HG03025 (cell line): Measurements from ENCODE around the gene HIP1.
"Not testable (repeated sequence)": the region's sequence is repeated elsewhere in the genome, so short reads cannot be mapped to it uniquely, and the experiment has no call there.

Experiments
- ATAC-seq: cut with Tn5 transposase; IDR thresholded peaks from one replicate; pipeline ENCODE4 v1.9.1; 2021; ENCODE audit warnings: mild to moderate bottlenecking, moderate library complexity; ENCODE audit not compliant: unreplicated experiment, low FRiP score

The HIP1 gene

GRCh38 chr7:75591467-75592255, 147.1 kb downstream of the HIP1 start:
- ATAC-seq = no peak

GRCh38 chr7:75590373-75591005, 148.3 kb downstream of the HIP1 start:
- ATAC-seq = no peak

GRCh38 chr7:75584354-75584753, 154.4 kb downstream of the HIP1 start:
- no peak for ATAC-seq

DNA sequence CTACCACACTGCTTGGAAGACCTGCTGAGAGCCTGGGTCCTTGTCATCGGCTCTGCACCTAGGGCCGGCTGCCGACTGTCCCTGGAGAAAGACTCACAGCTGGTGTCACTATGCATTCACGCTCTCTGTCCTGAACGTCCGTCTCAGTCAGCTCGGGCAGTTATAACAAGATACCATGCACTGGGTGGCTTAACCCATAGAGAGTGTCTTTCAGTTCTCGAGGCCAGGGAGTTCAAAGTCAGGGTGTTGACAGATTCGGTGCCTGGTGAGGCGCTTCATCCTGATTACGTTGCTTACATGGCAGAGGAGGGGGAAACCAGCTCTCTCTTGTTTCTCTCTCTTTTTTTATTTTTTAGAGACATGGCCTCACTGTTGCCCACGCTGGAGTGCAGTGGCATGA, 155.5 kb downstream of the HIP1 start:
- no peak for ATAC-seq

DNA sequence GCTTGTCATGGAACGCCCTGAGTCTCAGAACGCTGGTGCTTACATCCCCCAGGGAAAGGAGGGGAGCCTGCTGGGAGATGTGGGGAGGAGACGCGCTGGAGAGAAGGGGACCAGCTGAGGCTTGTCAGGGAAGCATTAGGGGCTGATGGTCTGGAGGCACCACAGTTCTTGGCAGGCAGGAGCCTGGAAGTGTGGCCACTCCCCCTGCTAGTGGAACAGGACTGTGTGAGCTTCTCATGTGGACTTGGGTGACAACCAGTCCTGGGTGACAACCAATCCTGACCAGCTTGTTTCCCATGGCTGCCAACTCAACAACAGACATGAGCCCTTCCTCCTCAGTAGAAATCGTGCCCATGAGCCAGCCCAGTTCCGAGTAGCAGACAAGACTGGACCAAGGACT, 158.8 kb downstream of the HIP1 start:
- ATAC-seq = no peak

- no peak for ATAC-seq
These were observed 160.7 kb downstream of the HIP1 start for GRCh38 chr7:75578081-75578480.

DNA sequence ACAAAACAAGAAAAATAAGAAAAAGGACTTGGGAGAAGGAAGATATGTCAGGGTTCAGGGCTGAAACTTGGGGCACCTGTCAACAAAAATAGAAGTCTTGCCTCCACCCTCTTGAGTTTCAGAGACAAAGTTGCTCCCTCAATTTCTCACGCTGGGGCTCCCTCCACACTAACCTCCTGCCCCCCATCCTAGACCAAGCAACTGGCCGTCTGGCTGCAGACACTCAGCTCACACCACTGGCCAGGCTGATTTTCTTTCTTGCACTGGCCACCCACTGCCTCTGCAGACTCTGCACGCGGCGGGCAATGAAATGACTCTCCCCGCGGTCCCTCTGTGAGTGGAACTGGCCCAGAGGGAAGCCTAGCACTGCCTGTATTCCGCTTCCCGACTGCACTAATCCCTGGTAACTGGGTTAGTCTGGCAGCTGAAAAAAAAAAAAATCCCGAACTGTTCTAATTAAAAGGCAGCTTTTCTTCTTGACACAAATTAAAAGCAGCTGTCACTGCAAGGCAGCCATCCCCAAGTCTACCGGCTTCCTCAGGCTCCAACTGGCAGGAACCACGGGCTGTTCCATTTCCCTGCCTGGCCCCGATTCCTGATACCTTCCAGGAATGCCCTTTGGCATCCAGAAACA, 163.1 kb downstream of the HIP1 start:
- ATAC-seq = no peak

GRCh38 chr7:75573477-75574019, 165.2 kb downstream of the HIP1 start:
- no peak for ATAC-seq

- no peak for ATAC-seq
These were observed 165.9 kb downstream of the HIP1 start for GRCh38 chr7:75572814-75573213.

- no peak for ATAC-seq
These were observed 166.3 kb downstream of the HIP1 start for GRCh38 chr7:75572396-75572795.

DNA sequence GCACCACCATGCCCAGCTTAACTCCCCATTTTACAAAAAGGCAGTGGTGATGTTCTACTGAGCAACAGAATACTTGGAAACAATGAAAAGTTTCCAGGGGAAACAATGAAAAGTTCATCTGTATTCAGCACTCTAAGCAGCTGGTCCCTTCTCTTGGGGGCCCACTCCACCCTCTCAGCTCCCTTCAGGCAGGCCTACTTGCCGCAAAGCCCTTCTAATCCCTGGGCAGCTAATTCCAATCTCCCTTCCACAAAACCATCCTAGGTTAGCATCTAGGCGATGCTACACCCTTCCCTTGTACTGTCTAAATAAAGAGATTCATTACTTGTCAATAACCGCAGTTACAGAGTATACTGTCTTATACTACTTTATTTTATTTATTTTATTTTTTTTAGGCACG, 167.5 kb downstream of the HIP1 start:
- no peak for ATAC-seq

DNA sequence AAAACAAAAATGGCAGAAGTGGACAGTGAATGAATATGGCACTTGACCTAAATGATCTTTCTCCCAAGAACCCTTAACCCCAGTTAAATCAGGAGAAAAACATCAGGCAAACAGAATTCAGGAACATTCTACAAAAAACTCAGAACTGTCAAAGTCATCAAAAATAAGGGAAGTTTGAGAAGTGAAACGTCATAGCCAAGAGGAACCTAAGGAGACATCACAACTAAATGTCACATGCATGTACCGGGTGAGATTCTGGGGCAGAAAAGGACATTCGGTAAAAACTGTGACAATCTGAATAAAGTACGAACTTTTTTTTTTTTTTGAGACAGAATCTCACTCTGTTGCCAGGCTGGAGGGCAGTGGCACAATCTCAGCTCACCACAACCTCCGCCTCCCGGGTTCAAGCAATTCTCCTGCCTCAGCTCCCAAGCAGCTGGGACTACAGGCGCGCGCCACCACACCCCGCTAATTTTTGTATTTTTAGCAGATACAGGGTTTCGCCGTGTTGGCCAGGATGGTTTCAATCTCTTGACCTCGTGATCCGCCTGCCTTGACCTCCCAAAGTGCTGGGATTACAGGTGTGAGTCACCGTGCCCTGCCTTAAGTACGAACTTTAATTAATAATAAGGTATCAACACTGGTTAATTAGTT, 169.0 kb downstream of the HIP1 start:
- not testable (repeated sequence) for ATAC-seq

- ATAC-seq = no peak
These were observed 170.7 kb downstream of the HIP1 start for GRCh38 chr7:75567948-75568595.

DNA sequence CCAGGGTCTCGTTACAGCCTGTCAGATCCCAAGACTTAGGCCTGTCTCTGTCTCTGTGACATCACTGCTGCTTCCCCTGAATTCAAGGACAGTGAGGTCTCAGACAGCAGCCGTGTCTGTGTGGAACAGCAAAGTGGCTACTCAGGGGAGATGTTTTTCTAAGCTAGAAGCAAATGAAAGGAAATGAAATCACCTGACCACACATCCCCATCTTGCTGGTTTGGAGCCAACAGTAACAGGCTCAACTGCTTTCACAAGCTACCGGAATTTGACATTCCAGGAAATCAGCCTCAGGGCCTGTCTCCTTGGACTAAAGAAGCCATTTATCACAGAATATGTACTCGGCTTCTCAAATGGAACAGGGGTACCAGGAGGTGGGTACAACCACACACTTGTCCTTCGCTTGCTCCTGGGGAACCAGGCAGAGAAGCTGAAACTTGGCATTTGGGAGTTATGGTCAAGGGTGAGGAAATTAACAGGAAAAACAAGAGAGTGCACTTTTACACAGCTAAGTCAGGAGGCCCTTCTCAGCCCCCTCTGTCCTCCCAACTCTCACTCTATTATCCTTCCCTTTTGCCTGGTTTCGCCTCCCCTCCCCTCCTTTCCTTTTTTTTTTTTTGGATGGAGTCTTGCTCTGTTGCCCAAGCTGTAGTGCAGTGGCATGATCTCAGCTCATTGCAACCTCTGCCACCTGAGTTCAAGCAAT, 173.5 kb downstream of the HIP1 start:
- ATAC-seq = no peak

DNA sequence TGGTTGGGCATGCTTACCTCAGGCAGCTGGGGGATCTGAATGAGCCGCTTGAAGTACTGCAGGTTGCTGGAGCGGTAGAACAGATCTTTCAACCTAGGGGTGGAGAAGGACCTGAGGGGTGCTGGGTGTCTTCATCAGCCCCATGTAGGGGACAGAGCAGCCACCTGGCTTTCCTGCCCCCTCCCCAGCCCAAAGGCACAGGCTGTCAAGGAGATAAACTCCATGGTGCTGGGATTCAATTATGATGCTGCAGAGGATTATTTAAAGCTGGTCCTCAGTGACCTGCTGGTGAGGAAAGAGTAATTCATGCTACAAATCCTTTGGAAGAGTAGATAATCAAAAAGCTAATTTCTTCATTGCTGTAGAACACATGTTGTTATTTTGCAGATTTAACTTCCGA, 175.6 kb downstream of the HIP1 start:
- no peak for ATAC-seq

DNA sequence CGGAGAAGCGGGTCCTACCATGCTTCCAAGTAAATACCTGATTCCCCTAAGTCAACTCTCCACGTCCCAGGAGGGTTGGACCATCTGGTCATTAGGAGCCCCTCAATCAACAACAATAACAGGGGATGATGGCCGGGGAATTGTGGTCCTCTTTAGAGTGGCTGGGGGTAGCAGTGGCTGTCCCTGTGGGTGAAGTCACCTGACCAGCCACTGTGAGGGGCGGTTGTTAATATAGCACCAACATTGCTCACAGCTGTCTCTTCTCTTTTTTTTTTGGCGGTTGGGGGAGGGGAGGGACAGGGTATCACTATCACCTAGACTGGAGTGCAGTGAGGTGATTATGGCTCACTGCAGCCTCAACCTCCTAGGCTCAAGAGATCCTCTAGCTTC, 178.8 kb downstream of the HIP1 start:
- no peak for ATAC-seq

DNA sequence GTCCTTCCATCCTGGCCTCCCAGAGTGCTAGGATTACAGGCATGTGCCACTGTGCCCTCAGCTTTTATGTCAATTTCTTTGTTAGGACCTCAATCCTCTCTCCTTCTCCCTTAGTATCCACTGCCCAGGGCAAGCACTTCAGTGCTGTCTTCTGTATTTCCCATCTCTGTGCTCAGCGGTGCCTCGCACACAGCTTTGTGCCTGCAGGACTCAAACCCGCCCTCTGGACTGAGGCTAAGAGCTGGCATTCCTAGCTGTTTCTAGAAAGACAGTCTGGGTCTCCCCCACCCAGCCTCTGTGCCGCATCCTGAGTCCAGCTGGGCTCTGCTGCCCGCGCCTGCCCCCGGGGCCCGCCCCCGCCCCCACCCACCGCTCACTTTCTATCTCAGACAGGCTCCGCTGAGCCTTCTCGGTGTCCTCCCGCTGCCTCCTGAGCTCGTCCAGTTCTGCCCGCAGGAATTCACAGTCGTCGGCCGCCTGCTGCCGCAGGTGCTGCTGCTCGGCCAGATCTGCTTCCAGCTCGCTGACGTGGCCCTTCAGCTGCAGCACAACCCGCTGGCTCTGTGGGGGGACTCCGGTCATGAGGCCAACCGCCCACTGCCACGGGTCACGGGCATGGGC, 179.3 kb downstream of the HIP1 start:
- no peak for ATAC-seq

- ATAC-seq = not testable (repeated sequence)
These were observed 181.9 kb downstream of the HIP1 start for GRCh38 chr7:75556835-75557234.

GRCh38 chr7:75555736-75556135, 183.0 kb downstream of the HIP1 start:
- no peak for ATAC-seq
